WTC11 (cell line): ENCODE measurements around the gene FBH1. TPM values are rescaled to one million over a fixed set of nuclear protein-coding genes. Genes with fewer than 3 reads are reported as not detected.
A peak's percentile ranks its signal among the peaks of the same experiment; 100 is the strongest.

Experiments used
- ATAC-seq: fragments of 200-7000 bp; cut with Tn5 transposase; 2 replicates; pipeline ENCODE4 v1.10.0; 2021; ENCODE audit warnings: mild to moderate bottlenecking, moderate library complexity
- CTCF ChIA-PET: fragments of 300-600 bp; sonication (Branson Sonifier 250); formaldehyde crosslinking; loops from one replicate; lab custom pipeline; 2021; ENCODE audit warnings: antibody characterized with exemption; lab: Charles Lee
- POLR2A ChIA-PET: fragments of 350-600 bp; sonication (Branson Sonifier 250); formaldehyde crosslinking; loops from one replicate; lab custom pipeline; 2021; ENCODE audit warnings: antibody characterized with exemption; lab: Charles Lee
- DNase-seq: peaks from one replicate; pipeline ENCODE4 v3.0.0; 2021; ENCODE audit warnings: low spot score
- H3K27ac Mint-ChIP-seq: 2 replicates; pipeline ENCODE4 v1.8.0; 2021; ENCODE audit warnings: mixed read lengths
- H3K27me3 Mint-ChIP-seq: 2 replicates; pipeline ENCODE4 v1.8.0; 2021; ENCODE audit warnings: low read depth, mild to moderate bottlenecking, moderate library complexity, mixed read lengths
- H3K36me3 Mint-ChIP-seq: 2 replicates; pipeline ENCODE4 v1.8.0; 2021; ENCODE audit warnings: mixed read lengths
- H3K4me1 Mint-ChIP-seq: 2 replicates; pipeline ENCODE4 v1.8.0; 2022; ENCODE audit warnings: mixed read lengths
- H3K4me3 Mint-ChIP-seq: 2 replicates; pipeline ENCODE4 v1.8.0; 2021; ENCODE audit warnings: mild to moderate bottlenecking, moderate library complexity, mixed read lengths
- H3K9me3 Mint-ChIP-seq: 2 replicates; pipeline ENCODE4 v1.8.0; 2021; ENCODE audit warnings: mixed read lengths
- ATF1 ChIP-seq: sonication (generic); formaldehyde crosslinking; IDR thresholded peaks from 2 replicates; pipeline ENCODE4 v1.8.1; 2023; ENCODE audit warnings: mild to moderate bottlenecking, moderate library complexity, missing genetic modification reagents
- CBFB ChIP-seq: sonication (generic); formaldehyde crosslinking; IDR thresholded peaks from 2 replicates; pipeline ENCODE4 v1.8.1; 2022; ENCODE audit warnings: mild to moderate bottlenecking, low read depth, missing genetic modification reagents
- EMX1 ChIP-seq: fragments of 250-450 bp; sonication (Bioruptor Pico); IDR thresholded peaks from 2 replicates; pipeline ENCODE4 v1.8.0; 2021; ENCODE audit warnings: mild to moderate bottlenecking
- ESRRA ChIP-seq: sonication (generic); formaldehyde crosslinking; IDR thresholded peaks from 2 replicates; pipeline ENCODE4 v1.8.1; 2022; ENCODE audit warnings: mild to moderate bottlenecking, missing genetic modification reagents, borderline replicate concordance
- GRHL2 ChIP-seq: fragments of 250-450 bp; sonication (Bioruptor Pico); IDR thresholded peaks from 2 replicates; pipeline ENCODE4 v1.8.0; 2022; ENCODE audit warnings: mild to moderate bottlenecking, moderate library complexity; ENCODE audit not compliant: insufficient replicate concordance, severe bottlenecking
- HMGA2 ChIP-seq: fragments of 250-450 bp; sonication (Bioruptor Pico); IDR thresholded peaks from 2 replicates; pipeline ENCODE4 v1.4.0; 2021; ENCODE audit warnings: mild to moderate bottlenecking, moderate library complexity
- MXD4 ChIP-seq: fragments of 250-450 bp; sonication (Bioruptor Pico); IDR thresholded peaks from 2 replicates; pipeline ENCODE4 v1.8.0; 2021; ENCODE audit warnings: mild to moderate bottlenecking, moderate library complexity, borderline replicate concordance
- NFATC4 ChIP-seq: fragments of 250-450 bp; sonication (Bioruptor Pico); IDR thresholded peaks from 2 replicates; pipeline ENCODE4 v1.9.0; 2021; ENCODE audit warnings: mild to moderate bottlenecking
- RELA ChIP-seq: sonication (generic); formaldehyde crosslinking; IDR thresholded peaks from 2 replicates; pipeline ENCODE4 v1.8.1; 2022; ENCODE audit warnings: missing genetic modification reagents, mild to moderate bottlenecking, borderline replicate concordance
- RORB ChIP-seq: fragments of 250-450 bp; sonication (Bioruptor Pico); IDR thresholded peaks from 2 replicates; pipeline ENCODE4 v1.9.0; 2021; ENCODE audit warnings: mild to moderate bottlenecking
- SOX15 ChIP-seq: fragments of 250-450 bp; sonication (Bioruptor Pico); IDR thresholded peaks from 2 replicates; pipeline ENCODE4 v1.9.0; 2021; ENCODE audit warnings: mild to moderate bottlenecking
- SP1 ChIP-seq: sonication (generic); formaldehyde crosslinking; conservative IDR thresholded peaks from 2 replicates; pipeline ENCODE4 v1.8.1; 2022; ENCODE audit warnings: missing genetic modification reagents
- TEAD4 ChIP-seq: sonication (generic); formaldehyde crosslinking; IDR thresholded peaks from 2 replicates; pipeline ENCODE4 v1.8.0; 2022; ENCODE audit warnings: mild to moderate bottlenecking, missing genetic modification reagents
- TP53 ChIP-seq: sonication (generic); formaldehyde crosslinking; IDR thresholded peaks from 2 replicates; pipeline ENCODE4 v1.8.1; 2023; ENCODE audit warnings: mild to moderate bottlenecking, missing genetic modification reagents
- ZNF121 ChIP-seq: sonication (generic); formaldehyde crosslinking; IDR thresholded peaks from 2 replicates; pipeline ENCODE4 v1.8.0; 2023; ENCODE audit warnings: missing genetic modification reagents
- ZNF263 ChIP-seq: sonication (generic); formaldehyde crosslinking; IDR thresholded peaks from 2 replicates; pipeline ENCODE4 v1.8.1; 2022; ENCODE audit warnings: low read depth, mild to moderate bottlenecking, moderate library complexity, missing genetic modification reagents
- ZNF396 ChIP-seq: fragments of 250-450 bp; sonication (Bioruptor Pico); IDR thresholded peaks from 2 replicates; pipeline ENCODE4 v1.8.0; 2021; ENCODE audit warnings: mild to moderate bottlenecking, moderate library complexity, borderline replicate concordance
- total RNA-seq: library from RNA; stranded (reverse); gene quantifications from 3 replicates; pipeline ENCODE4 v1.2.3, GENCODE V29; 2021
- TF ChIP-seq, protein P1 (sequence below): sonication (generic); formaldehyde crosslinking; IDR thresholded peaks from 2 replicates; pipeline ENCODE4 v1.8.0; 2022; ENCODE audit warnings: mild to moderate bottlenecking, missing genetic modification reagents
- TF ChIP-seq, protein P2 (sequence below): sonication (generic); formaldehyde crosslinking; IDR thresholded peaks from 2 replicates; pipeline ENCODE4 v1.8.1; 2023; ENCODE audit warnings: mild to moderate bottlenecking, missing genetic modification reagents
- TF ChIP-seq, protein P3 (sequence below): sonication (generic); formaldehyde crosslinking; IDR thresholded peaks from 2 replicates; pipeline ENCODE4 v1.8.1; 2023; ENCODE audit warnings: mild to moderate bottlenecking, moderate library complexity, missing genetic modification reagents
- TF ChIP-seq, protein P4 (sequence below): sonication (generic); formaldehyde crosslinking; IDR thresholded peaks from 2 replicates; pipeline ENCODE4 v1.8.1; 2022; ENCODE audit warnings: mild to moderate bottlenecking, moderate library complexity, missing genetic modification reagents
- TF ChIP-seq, protein P5 (sequence below): sonication (generic); formaldehyde crosslinking; IDR thresholded peaks from 2 replicates; pipeline ENCODE4 v1.8.1; 2022; ENCODE audit warnings: low read depth, missing genetic modification reagents, borderline replicate concordance
- TF ChIP-seq, protein P6 (sequence below): sonication (generic); formaldehyde crosslinking; IDR thresholded peaks from 2 replicates; pipeline ENCODE4 v1.8.0; 2022; ENCODE audit warnings: mild to moderate bottlenecking, missing genetic modification reagents

Gene FBH1
- total RNA-seq, 1 experiment from 2014 or later, result 66.8 TPM

DNA sequence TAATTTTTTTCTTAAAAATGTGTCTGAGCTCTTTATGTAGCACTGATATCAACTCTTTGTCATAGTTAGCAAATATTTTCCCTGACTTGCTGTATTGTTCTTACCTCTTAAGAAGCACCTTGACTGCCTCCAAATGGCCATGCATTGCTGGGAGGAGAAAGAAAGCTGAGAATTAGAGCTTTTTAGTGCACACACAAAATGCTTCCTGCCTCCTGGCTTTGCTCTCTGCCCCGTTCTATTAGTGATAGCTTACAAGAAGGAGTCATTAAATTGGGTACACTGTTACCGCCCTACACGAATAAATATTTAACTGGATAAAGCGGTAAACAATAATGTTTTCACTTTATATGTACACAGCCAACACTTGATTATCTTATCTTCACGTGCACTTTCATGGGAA, 4.4 kb upstream of the FBH1 start (continued):
- TF ChIP-seq ATF1 (CRISPR knock-in tag), result no peak

DNA sequence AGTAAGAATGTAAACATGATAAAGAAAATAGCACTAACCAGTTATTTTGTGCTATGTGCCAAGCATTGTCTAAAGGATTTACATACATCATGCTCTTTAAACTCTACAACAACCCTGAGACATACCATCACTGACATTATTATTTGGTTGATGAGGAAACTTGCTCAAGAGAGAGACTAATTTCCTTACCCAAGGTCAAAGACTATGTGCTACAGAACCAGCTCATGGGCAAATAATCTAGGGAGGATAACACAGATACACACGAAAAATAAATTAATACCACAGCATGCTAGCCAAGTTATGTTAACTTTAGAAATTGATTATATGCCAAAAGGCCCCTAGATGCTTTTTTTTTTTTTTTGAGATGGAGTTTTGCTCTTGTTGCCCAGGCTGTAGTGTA, 3.0 kb upstream of the FBH1 start:
- no peak for TF ChIP-seq CBFB (CRISPR knock-in tag)
- TF ChIP-seq TEAD4 (CRISPR knock-in tag), result no peak
- TF ChIP-seq, protein P1, sequence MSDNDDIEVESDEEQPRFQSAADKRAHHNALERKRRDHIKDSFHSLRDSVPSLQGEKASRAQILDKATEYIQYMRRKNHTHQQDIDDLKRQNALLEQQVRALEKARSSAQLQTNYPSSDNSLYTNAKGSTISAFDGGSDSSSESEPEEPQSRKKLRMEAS (CRISPR knock-in tag), result no peak
- no peak for TF ChIP-seq ZNF396 (CRISPR knock-in tag)
- no peak for TF ChIP-seq HMGA2 (CRISPR knock-in tag)
- TF ChIP-seq, protein P2, sequence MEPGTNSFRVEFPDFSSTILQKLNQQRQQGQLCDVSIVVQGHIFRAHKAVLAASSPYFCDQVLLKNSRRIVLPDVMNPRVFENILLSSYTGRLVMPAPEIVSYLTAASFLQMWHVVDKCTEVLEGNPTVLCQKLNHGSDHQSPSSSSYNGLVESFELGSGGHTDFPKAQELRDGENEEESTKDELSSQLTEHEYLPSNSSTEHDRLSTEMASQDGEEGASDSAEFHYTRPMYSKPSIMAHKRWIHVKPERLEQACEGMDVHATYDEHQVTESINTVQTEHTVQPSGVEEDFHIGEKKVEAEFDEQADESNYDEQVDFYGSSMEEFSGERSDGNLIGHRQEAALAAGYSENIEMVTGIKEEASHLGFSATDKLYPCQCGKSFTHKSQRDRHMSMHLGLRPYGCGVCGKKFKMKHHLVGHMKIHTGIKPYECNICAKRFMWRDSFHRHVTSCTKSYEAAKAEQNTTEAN (CRISPR knock-in tag), result no peak
- Mint-ChIP-seq H3K27ac (no peak overlapping the region), H3K36me3 (peaks cover 42% of the 10 kb centered on the region), H3K4me1 (peaks cover 25% of the 10 kb centered on the region), H3K4me3 (no peak overlapping the region; the same call in 1 of the 2 replicates), H3K9me3 (no peaks in the 10 kb centered on the region), H3K27me3 (no peaks in the 10 kb centered on the region)
- no peak for ATAC-seq
- ChIA-PET CTCF (no interaction called here), POLR2A (interaction anchor here (0.6 kb wide), 1 partner anchor 441 kb away, joined by 3 read pairs; no protein-coding TSS in a partner anchor)
- DNase-seq, result no peak

DNA sequence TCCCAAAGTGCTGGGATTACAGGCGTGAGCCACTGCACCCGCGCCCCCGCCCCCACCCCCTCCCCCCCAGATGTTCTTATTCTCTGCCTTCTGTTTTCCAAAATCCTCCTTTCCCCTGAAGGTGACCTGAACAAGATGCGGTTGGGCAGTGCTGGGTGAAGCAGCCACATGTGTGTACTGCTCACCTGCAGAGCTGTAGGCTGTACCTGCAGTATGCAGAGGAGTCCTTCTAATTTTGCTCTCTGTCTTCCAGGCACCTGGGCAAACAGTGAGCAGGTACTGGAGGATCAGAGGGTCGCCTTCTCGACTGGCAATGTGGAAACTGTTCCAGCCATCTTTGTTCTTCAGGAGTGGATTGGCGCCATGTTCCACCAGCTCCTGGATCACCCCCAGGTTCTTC, 2.4 kb upstream of the FBH1 start:
- POLR2A ChIA-PET, result no interaction called here
- no peaks in the 10 kb centered on the region for H3K9me3 Mint-ChIP-seq
- H3K4me3 Mint-ChIP-seq, result peak overlapping the region; percentile 85
- no peak for DNase-seq
- H3K4me1 Mint-ChIP-seq, result peaks cover 28% of the 10 kb centered on the region
- CTCF ChIA-PET, result no interaction called here
- no peak for ATAC-seq
- H3K36me3 Mint-ChIP-seq, result peaks cover 40% of the 10 kb centered on the region
- H3K27ac Mint-ChIP-seq, result no peak overlapping the region; the same call in 1 of the 2 replicates
- TF ChIP-seq, protein P3, sequence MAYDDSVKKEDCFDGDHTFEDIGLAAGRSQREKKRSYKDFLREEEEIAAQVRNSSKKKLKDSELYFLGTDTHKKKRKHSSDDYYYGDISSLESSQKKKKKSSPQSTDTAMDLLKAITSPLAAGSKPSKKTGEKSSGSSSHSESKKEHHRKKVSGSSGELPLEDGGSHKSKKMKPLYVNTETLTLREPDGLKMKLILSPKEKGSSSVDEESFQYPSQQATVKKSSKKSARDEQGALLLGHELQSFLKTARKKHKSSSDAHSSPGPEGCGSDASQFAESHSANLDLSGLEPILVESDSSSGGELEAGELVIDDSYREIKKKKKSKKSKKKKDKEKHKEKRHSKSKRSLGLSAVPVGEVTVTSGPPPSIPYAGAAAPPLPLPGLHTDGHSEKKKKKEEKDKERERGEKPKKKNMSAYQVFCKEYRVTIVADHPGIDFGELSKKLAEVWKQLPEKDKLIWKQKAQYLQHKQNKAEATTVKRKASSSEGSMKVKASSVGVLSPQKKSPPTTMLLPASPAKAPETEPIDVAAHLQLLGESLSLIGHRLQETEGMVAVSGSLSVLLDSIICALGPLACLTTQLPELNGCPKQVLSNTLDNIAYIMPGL (CRISPR knock-in tag), result no peak
- TF ChIP-seq ESRRA, result no peak
- TF ChIP-seq, protein P4, sequence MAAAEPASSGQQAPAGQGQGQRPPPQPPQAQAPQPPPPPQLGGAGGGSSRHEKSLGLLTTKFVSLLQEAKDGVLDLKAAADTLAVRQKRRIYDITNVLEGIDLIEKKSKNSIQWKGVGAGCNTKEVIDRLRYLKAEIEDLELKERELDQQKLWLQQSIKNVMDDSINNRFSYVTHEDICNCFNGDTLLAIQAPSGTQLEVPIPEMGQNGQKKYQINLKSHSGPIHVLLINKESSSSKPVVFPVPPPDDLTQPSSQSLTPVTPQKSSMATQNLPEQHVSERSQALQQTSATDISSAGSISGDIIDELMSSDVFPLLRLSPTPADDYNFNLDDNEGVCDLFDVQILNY (CRISPR knock-in tag), result no peak
- TF ChIP-seq, all 79 proteins: peak for 0
- no peaks in the 10 kb centered on the region for H3K27me3 Mint-ChIP-seq

DNA sequence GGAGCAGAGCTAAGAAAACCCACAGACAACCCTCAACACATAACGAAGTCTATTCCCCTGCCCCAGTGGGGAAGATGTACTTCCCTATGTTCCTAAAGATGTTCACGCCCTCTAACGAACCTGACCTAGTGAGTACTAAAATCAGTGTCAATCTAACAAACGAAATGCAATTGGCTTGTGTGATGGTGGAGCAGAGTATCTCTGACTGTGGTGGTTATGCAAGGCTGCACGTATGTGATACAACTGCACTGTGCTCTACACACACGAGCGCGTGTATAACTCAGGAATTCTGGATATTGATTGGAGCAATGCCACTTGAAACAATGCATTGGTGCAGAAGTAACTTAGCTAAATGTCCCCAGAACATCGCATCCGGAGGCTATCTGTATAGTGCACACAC, 1.7 kb upstream of the FBH1 start:
- H3K9me3 Mint-ChIP-seq, result no peaks in the 10 kb centered on the region
- POLR2A ChIA-PET, result interaction anchor here (1.1 kb wide), 1 partner anchor 75 kb away, joined by 4 read pairs; the partner anchor contains the start of gene GDI2
- peaks cover 34% of the 10 kb centered on the region for H3K36me3 Mint-ChIP-seq
- CTCF ChIA-PET, result interaction anchor here (0.8 kb wide), 1 partner anchor 35 kb away, joined by 3 read pairs; no protein-coding TSS in a partner anchor
- TF ChIP-seq ZNF121 (CRISPR knock-in tag) (no peak), RELA (CRISPR knock-in tag) (no peak), NFATC4 (CRISPR knock-in tag) (no peak), EMX1 (CRISPR knock-in tag) (no peak), SP1 (no peak), RORB (CRISPR knock-in tag) (no peak), GRHL2 (CRISPR knock-in tag) (no peak), TP53 (CRISPR knock-in tag) (no peak), ZNF263 (CRISPR knock-in tag) (no peak), SOX15 (CRISPR knock-in tag) (no peak), MXD4 (CRISPR knock-in tag) (no peak)
- TF ChIP-seq, protein P5, sequence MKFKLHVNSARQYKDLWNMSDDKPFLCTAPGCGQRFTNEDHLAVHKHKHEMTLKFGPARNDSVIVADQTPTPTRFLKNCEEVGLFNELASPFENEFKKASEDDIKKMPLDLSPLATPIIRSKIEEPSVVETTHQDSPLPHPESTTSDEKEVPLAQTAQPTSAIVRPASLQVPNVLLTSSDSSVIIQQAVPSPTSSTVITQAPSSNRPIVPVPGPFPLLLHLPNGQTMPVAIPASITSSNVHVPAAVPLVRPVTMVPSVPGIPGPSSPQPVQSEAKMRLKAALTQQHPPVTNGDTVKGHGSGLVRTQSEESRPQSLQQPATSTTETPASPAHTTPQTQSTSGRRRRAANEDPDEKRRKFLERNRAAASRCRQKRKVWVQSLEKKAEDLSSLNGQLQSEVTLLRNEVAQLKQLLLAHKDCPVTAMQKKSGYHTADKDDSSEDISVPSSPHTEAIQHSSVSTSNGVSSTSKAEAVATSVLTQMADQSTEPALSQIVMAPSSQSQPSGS (CRISPR knock-in tag), result no peak
- TF ChIP-seq, protein P2 (CRISPR knock-in tag), result no peak
- TF ChIP-seq, protein P6, sequence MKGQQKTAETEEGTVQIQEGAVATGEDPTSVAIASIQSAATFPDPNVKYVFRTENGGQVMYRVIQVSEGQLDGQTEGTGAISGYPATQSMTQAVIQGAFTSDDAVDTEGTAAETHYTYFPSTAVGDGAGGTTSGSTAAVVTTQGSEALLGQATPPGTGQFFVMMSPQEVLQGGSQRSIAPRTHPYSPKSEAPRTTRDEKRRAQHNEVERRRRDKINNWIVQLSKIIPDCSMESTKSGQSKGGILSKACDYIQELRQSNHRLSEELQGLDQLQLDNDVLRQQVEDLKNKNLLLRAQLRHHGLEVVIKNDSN (CRISPR knock-in tag), result no peak
- TF ChIP-seq, all 79 proteins: peak for 0
- no peaks in the 10 kb centered on the region for H3K27me3 Mint-ChIP-seq
- H3K4me3 Mint-ChIP-seq, result peak overlapping the region; percentile 85
- DNase-seq (no peak), ATAC-seq (no peak)
- peak overlapping the region; percentile 27; the same call in 1 of the 2 replicates for H3K27ac Mint-ChIP-seq
- H3K4me1 Mint-ChIP-seq, result peaks cover 28% of the 10 kb centered on the region
